ENCODE results near the gene CRNKL1.
"Not testable (repeated sequence)": the region's sequence is repeated elsewhere in the genome, so short reads cannot be mapped to it uniquely, and the experiment has no call there.

The CRNKL1 gene

DNA sequence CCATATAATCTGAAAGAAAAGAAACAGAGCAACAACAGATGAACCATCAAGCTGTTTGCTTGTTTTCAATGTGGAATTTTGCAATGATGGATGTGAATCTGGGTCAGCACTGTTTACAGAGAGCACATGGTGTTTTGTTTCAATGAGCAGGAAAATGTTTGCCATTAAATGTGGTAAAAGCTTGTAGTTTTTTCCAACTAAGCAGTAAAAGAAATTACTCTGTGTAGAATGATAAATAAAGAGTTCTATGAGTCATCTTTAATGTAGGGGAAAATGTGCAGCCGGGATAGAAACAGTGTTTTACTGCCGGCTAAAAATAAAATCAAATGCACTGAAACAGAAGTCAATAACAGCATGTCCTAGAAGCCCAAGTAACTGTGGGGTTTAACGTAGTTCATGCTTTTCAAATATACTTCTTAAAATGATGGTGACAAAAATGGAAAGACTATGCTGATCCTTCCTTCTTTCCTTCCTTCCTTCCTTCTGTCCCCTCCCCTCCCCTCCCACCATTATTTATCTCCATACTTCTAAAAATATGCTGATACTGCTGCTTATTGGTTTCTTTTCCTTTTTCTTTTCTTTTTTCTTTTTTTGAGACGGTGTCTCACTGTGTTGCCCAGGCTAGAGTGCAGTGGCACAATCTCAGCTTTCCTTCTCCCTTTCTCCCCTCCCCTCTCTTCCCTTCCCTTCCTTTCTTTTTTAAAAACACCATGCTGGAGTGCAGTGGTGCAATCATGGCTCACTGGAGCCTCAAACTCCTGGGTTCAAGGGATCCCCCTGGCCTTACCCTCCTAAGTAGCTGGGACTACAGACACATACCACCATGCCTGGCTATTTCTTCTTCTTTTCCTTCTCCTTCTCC, 41.4 kb downstream of the CRNKL1 start:
- no peaks in the 10 kb centered on the region for H3K9me3 ChIP-seq (ENCODE audit: insufficient read depth, low read depth, low read length)
- no CpG with 5 or more reads among the region's 4 CpGs for WGBS (ENCODE audit: extremely low coverage, insufficient coverage, insufficient read length)

DNA sequence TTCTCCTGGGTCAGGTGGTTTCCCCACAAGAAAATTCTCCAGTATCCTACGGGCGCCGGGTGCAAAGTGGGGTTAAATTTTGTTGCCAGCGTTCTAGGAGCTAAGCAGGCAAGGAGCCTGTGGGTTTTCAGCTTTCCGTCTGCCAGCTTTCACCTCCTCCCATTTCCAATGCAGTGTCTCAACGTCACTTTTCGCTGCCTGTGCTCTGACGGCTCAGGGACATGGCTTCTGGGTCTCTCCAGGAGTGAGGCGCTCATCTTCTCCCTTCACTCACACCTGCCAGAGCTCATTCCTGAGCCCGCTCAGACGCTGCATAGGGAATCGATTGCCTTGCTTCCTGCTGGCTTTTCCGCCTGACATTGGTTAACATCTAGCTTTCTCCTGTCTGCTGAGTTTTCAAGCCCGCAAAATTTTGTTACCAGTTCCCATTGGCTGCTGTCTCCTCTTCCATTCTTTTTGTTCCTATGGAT, 42.4 kb downstream of the CRNKL1 start:
- Histone ChIP-seq H3K9me3 (ENCODE audit: insufficient read depth, low read depth, low read length) (no peaks in the 10 kb centered on the region), H3K79me1 (ENCODE audit: low read length) (no peaks in the 10 kb centered on the region), H3K4me3 (ENCODE audit: low read depth, low read length) (no peak overlapping the region), H3K23ac (ENCODE audit: low read length) (no peak overlapping the region), H3K18ac (ENCODE audit: low read length) (no peak overlapping the region), H3K14ac (ENCODE audit: low read length) (no peak overlapping the region), H2AFZ (ENCODE audit: insufficient read depth, low read length, poor library complexity) (no peak overlapping the region), H3K9ac (ENCODE audit: low read length) (no peak overlapping the region), H3K4ac (ENCODE audit: low read depth, low read length) (no peak overlapping the region), H2BK120ac (ENCODE audit: insufficient read depth, low read length, poor library complexity) (no peak overlapping the region), H3K27me3 (ENCODE audit: insufficient read depth, low read length) (no peaks in the 10 kb centered on the region), H4K91ac (ENCODE audit: low read depth, low read length) (no peak overlapping the region), H3K79me2 (ENCODE audit: control insufficient read depth, insufficient read depth, low read length, poor library complexity) (no peaks in the 10 kb centered on the region), H2BK5ac (ENCODE audit: low read depth, low read length, poor library complexity) (no peak overlapping the region), H4K12ac (ENCODE audit: low read depth, low read length) (no peak overlapping the region), H3K36me3 (ENCODE audit: control insufficient read depth in 1 of 2, insufficient read depth in 2 of 2, low read length in 2 of 2) (no peaks in the 10 kb centered on the region), H3K4me2 (ENCODE audit: low read length) (no peak overlapping the region), H2AK5ac (ENCODE audit: low read length) (no peak overlapping the region), H3K27ac (ENCODE audit: low read depth, low read length) (no peak overlapping the region), H2BK12ac (ENCODE audit: low read length) (no peak overlapping the region), H4K8ac (ENCODE audit: low read depth, low read length) (no peak overlapping the region), H3K4me1 (ENCODE audit: control insufficient read depth in 1 of 2, insufficient read depth in 2 of 2, low read length in 2 of 2) (no peaks in the 10 kb centered on the region)
- no peak for DNase-seq
- WGBS (ENCODE audit: extremely low coverage, insufficient coverage, insufficient read length), result no CpG with 5 or more reads among the region's 14 CpGs

More for the DNA sequence above, 41.4 kb downstream of the CRNKL1 start:
- Histone ChIP-seq H3K79me1 (ENCODE audit: low read length) (no peaks in the 10 kb centered on the region), H3K4me3 (ENCODE audit: low read depth, low read length) (no peak overlapping the region), H3K27ac (ENCODE audit: low read depth, low read length) (no peak overlapping the region), H3K9ac (ENCODE audit: low read length) (no peak overlapping the region), H3K4me2 (ENCODE audit: low read length) (no peak overlapping the region), H3K14ac (ENCODE audit: low read length) (no peak overlapping the region), H2AFZ (ENCODE audit: insufficient read depth, low read length, poor library complexity) (no peak overlapping the region), H3K27me3 (ENCODE audit: insufficient read depth, low read length) (no peaks in the 10 kb centered on the region), H4K12ac (ENCODE audit: low read depth, low read length) (no peak overlapping the region), H3K23ac (ENCODE audit: low read length) (no peak overlapping the region), H3K4me1 (ENCODE audit: control insufficient read depth in 1 of 2, insufficient read depth in 2 of 2, low read length in 2 of 2) (no peaks in the 10 kb centered on the region), H2BK12ac (ENCODE audit: low read length) (no peak overlapping the region), H3K4ac (ENCODE audit: low read depth, low read length) (no peak overlapping the region), H4K91ac (ENCODE audit: low read depth, low read length) (no peak overlapping the region), H3K36me3 (ENCODE audit: control insufficient read depth in 1 of 2, insufficient read depth in 2 of 2, low read length in 2 of 2) (no peaks in the 10 kb centered on the region), H4K8ac (ENCODE audit: low read depth, low read length) (no peak overlapping the region), H2AK5ac (ENCODE audit: low read length) (no peak overlapping the region), H2BK5ac (ENCODE audit: low read depth, low read length, poor library complexity) (no peak overlapping the region), H3K79me2 (ENCODE audit: control insufficient read depth, insufficient read depth, low read length, poor library complexity) (no peaks in the 10 kb centered on the region), H2BK120ac (ENCODE audit: insufficient read depth, low read length, poor library complexity) (no peak overlapping the region), H3K18ac (ENCODE audit: low read length) (no peak overlapping the region)
- no peak for DNase-seq

DNA sequence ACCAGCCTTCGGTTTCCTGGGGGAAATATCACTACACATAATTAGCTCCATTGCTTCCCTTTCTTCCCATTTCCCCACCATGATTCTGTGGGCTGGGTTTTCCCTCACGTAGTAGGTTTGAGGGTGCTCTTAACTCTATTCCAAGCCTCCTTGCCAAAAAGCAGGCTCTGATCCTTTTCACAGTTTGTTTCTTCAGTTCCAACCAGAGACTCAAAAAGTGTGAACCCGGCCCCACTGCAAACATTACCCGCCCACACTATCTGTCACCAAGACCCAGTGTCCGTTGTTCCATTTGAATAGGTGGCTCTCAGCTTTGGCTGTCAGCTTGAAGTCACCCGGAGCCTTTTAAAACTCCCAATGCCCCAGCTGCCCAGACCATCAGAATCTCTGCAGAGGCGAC, 46.9 kb downstream of the CRNKL1 start:
- H4K8ac ChIP-seq (ENCODE audit: low read depth, low read length), result no peak overlapping the region
- no peak overlapping the region for H3K14ac ChIP-seq (ENCODE audit: low read length)
- no peak overlapping the region for H2AK5ac ChIP-seq (ENCODE audit: low read length)
- peaks cover 10 to 15% of the 10 kb centered on the region in 2 experiments for H3K36me3 ChIP-seq (ENCODE audit: control insufficient read depth in 1 of 2, insufficient read depth in 2 of 2, low read length in 2 of 2)
- H4K12ac ChIP-seq (ENCODE audit: low read depth, low read length), result no peak overlapping the region
- no peaks in the 10 kb centered on the region for H3K79me2 ChIP-seq (ENCODE audit: control insufficient read depth, insufficient read depth, low read length, poor library complexity)
- no peaks in the 10 kb centered on the region for H3K79me1 ChIP-seq (ENCODE audit: low read length)
- H3K4me1 ChIP-seq (ENCODE audit: control insufficient read depth in 1 of 2, insufficient read depth in 2 of 2, low read length in 2 of 2), result no peaks in the 10 kb centered on the region
- H3K4ac ChIP-seq (ENCODE audit: low read depth, low read length), result no peak overlapping the region
- no peak overlapping the region for H3K18ac ChIP-seq (ENCODE audit: low read length)
- WGBS (ENCODE audit: extremely low coverage, insufficient coverage, insufficient read length), result no CpG with 5 or more reads among the region's 7 CpGs
- H2BK5ac ChIP-seq (ENCODE audit: low read depth, low read length, poor library complexity), result no peak overlapping the region
- H3K27me3 ChIP-seq (ENCODE audit: insufficient read depth, low read length), result no peaks in the 10 kb centered on the region
- H3K9me3 ChIP-seq (ENCODE audit: insufficient read depth, low read depth, low read length), result no peaks in the 10 kb centered on the region
- H4K91ac ChIP-seq (ENCODE audit: low read depth, low read length), result no peak overlapping the region
- no peak overlapping the region for H2AFZ ChIP-seq (ENCODE audit: insufficient read depth, low read length, poor library complexity)
- H2BK12ac ChIP-seq (ENCODE audit: low read length), result no peak overlapping the region
- H3K27ac ChIP-seq (ENCODE audit: low read depth, low read length), result no peak overlapping the region
- no peak overlapping the region for H3K4me2 ChIP-seq (ENCODE audit: low read length)
- H2BK120ac ChIP-seq (ENCODE audit: insufficient read depth, low read length, poor library complexity), result no peak overlapping the region
- no peak overlapping the region for H3K9ac ChIP-seq (ENCODE audit: low read length)
- DNase-seq, result no peak
- H3K23ac ChIP-seq (ENCODE audit: low read length), result no peak overlapping the region
- no peak overlapping the region for H3K4me3 ChIP-seq (ENCODE audit: low read depth, low read length)

DNA sequence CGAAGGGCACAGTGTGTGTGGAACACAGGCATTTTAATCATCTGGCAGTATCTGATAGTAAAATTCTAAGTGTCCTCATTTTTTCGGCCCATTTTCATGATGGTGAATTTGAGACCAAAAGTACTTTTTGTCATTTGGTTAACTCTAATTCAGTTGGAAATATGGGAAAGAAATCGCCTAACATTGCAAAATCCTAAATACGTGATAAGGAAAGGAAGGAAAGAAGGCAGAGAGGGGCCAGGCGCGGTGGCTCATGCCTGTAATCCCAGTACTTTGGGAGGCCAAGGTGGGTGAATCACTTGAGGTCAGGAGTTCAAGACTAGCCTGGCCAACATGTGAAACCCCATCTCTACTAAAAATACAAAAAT, 48.3 kb downstream of the CRNKL1 start:
- peaks cover 14 to 26% of the 10 kb centered on the region in 2 experiments for H3K36me3 ChIP-seq (ENCODE audit: control insufficient read depth in 1 of 2, insufficient read depth in 2 of 2, low read length in 2 of 2)

More for the DNA sequence above, 48.3 kb downstream of the CRNKL1 start:
- H2AFZ ChIP-seq (ENCODE audit: insufficient read depth, low read length, poor library complexity); H4K91ac ChIP-seq (ENCODE audit: low read depth, low read length); H3K79me1 ChIP-seq (ENCODE audit: low read length); H2BK120ac ChIP-seq (ENCODE audit: insufficient read depth, low read length, poor library complexity); H3K23ac ChIP-seq (ENCODE audit: low read length); H3K27ac ChIP-seq (ENCODE audit: low read depth, low read length); H3K4ac ChIP-seq (ENCODE audit: low read depth, low read length); H3K18ac ChIP-seq (ENCODE audit: low read length); H3K9me3 ChIP-seq (ENCODE audit: insufficient read depth, low read depth, low read length); H3K4me1 ChIP-seq (ENCODE audit: control insufficient read depth in 1 of 2, insufficient read depth in 2 of 2, low read length in 2 of 2); DNase-seq; H3K4me3 ChIP-seq (ENCODE audit: low read depth, low read length); H3K9ac ChIP-seq (ENCODE audit: low read length); H3K79me2 ChIP-seq (ENCODE audit: control insufficient read depth, insufficient read depth, low read length, poor library complexity); H3K4me2 ChIP-seq (ENCODE audit: low read length); H4K8ac ChIP-seq (ENCODE audit: low read depth, low read length); H4K12ac ChIP-seq (ENCODE audit: low read depth, low read length); H2BK5ac ChIP-seq (ENCODE audit: low read depth, low read length, poor library complexity); H3K14ac ChIP-seq (ENCODE audit: low read length); H2BK12ac ChIP-seq (ENCODE audit: low read length); H2AK5ac ChIP-seq (ENCODE audit: low read length); H3K27me3 ChIP-seq (ENCODE audit: insufficient read depth, low read length): not testable (repeated sequence)
- no CpG with 5 or more reads among the region's 6 CpGs for WGBS (ENCODE audit: extremely low coverage, insufficient coverage, insufficient read length)
